Osteoblast (primary cell): ENCODE data around the gene SSBP2. TPM values are rescaled to one million over a fixed set of nuclear protein-coding genes. Genes with fewer than 3 reads are reported as not detected.

Experiments used
- DNase-seq: peaks from one replicate; pipeline ENCODE4 v3.0.0; 2011; ENCODE audit warnings: low spot score, mixed read lengths; ENCODE audit not compliant: insufficient read length; ENCODE audit errors: missing footprints
- H2AFZ ChIP-seq: 2 replicates; pipeline ENCODE4 v1.6.0; 2011; ENCODE audit warnings: mild to moderate bottlenecking, low read length
- H3K27ac ChIP-seq: 2 replicates; pipeline ENCODE4 v1.5.1; 2011; ENCODE audit warnings: mild to moderate bottlenecking, low read depth, low read length, moderate library complexity
- H3K27me3 ChIP-seq: 2 replicates; pipeline ENCODE4 v1.6.0; 2012; ENCODE audit warnings: mild to moderate bottlenecking, control low read depth, inconsistent platforms, low read length, moderate library complexity; ENCODE audit not compliant: insufficient read depth
- H3K36me3 ChIP-seq: 2 replicates; pipeline ENCODE4 v1.5.1; 2011; ENCODE audit warnings: mild to moderate bottlenecking, low read length, control low read depth, moderate library complexity; ENCODE audit not compliant: insufficient read depth
- H3K4me1 ChIP-seq: 2 replicates; pipeline ENCODE4 v1.5.1; 2011; ENCODE audit warnings: mild to moderate bottlenecking, low read length, control low read depth, moderate library complexity; ENCODE audit not compliant: insufficient read depth
- H3K4me2 ChIP-seq: 2 replicates; pipeline ENCODE4 v1.6.0; 2011; ENCODE audit warnings: mild to moderate bottlenecking, low read length; ENCODE audit not compliant: insufficient read depth
- H3K4me3 ChIP-seq: fragments of 200-600 bp; sonication (generic); 3 replicates; pipeline ENCODE4 v1.5.1; 2012; ENCODE audit warnings: mild to moderate bottlenecking, low read length, inconsistent platforms; ENCODE audit not compliant: insufficient read depth
- H3K79me2 ChIP-seq: 2 replicates; pipeline ENCODE4 v1.6.0; 2012; ENCODE audit warnings: mild to moderate bottlenecking, low read length, control low read depth, inconsistent platforms; ENCODE audit not compliant: insufficient read depth
- H3K9me3 ChIP-seq: 2 replicates; pipeline ENCODE4 v1.5.1; 2011; ENCODE audit warnings: low read depth, low read length, control low read depth
- H4K20me1 ChIP-seq: 2 replicates; pipeline ENCODE4 v1.6.0; 2012; ENCODE audit warnings: mild to moderate bottlenecking, low read length, control low read depth; ENCODE audit not compliant: insufficient read depth
- CTCF ChIP-seq: IDR thresholded peaks from 2 replicates; pipeline ENCODE4 v1.5.1; 2011; ENCODE audit warnings: mild to moderate bottlenecking, low read depth, low read length, moderate library complexity; ENCODE audit errors: extremely low read depth
- total RNA-seq: library from RNA; depleted of rRNA; stranded (reverse); fragments of >200 nt; gene quantifications from 2 replicates; pipeline ENCODE4 v1.2.3, GENCODE V29; 2012

The SSBP2 gene
- total RNA-seq, 1 donor, result 18.1 TPM

- Histone ChIP-seq H4K20me1 (no peaks in the 10 kb centered on the region), H3K4me2 (peak overlapping the region; percentile 82), H3K27me3 (no peaks in the 10 kb centered on the region), H2AFZ (peak overlapping the region; percentile 96), H3K27ac (no peak overlapping the region), H3K4me3 (no peak overlapping the region), H3K36me3 (no peaks in the 10 kb centered on the region), H3K79me2 (no peaks in the 10 kb centered on the region), H3K9me3 (no peaks in the 10 kb centered on the region), H3K4me1 (peaks cover 28% of the 10 kb centered on the region)
- no peak for DNase-seq
- TF ChIP-seq CTCF, result no peak
Measured at GRCh38 chr5:81779916-81780266, 29.0 kb upstream of the SSBP2 start.

GRCh38 chr5:81779125-81779915, 28.4 kb upstream of the SSBP2 start:
- peak overlapping the region; percentile 49 for H3K4me3 ChIP-seq
- H3K27ac ChIP-seq, result peak overlapping the region; percentile 68
- DNase-seq, result no peak
- no peaks in the 10 kb centered on the region for H4K20me1 ChIP-seq
- H3K27me3 ChIP-seq, result no peaks in the 10 kb centered on the region
- no peak for TF ChIP-seq CTCF
- H3K79me2 ChIP-seq, result no peaks in the 10 kb centered on the region
- peak overlapping the region; percentile 96 for H2AFZ ChIP-seq
- H3K9me3 ChIP-seq, result no peaks in the 10 kb centered on the region
- peak overlapping the region; percentile 82 for H3K4me2 ChIP-seq
- H3K36me3 ChIP-seq, result no peaks in the 10 kb centered on the region
- H3K4me1 ChIP-seq, result peaks cover 30% of the 10 kb centered on the region

GRCh38 chr5:81778642-81779041, 27.7 kb upstream of the SSBP2 start:
- no peaks in the 10 kb centered on the region for H3K9me3 ChIP-seq
- peak overlapping the region; percentile 82 for H3K4me2 ChIP-seq
- H3K4me1 ChIP-seq, result peaks cover 34% of the 10 kb centered on the region
- H4K20me1 ChIP-seq, result no peaks in the 10 kb centered on the region
- peak overlapping the region; percentile 96 for H2AFZ ChIP-seq
- no peaks in the 10 kb centered on the region for H3K79me2 ChIP-seq
- H3K4me3 ChIP-seq, result peak overlapping the region; percentile 49
- H3K36me3 ChIP-seq, result no peaks in the 10 kb centered on the region
- peak overlapping the region; percentile 68 for H3K27ac ChIP-seq
- DNase-seq, result no peak
- no peaks in the 10 kb centered on the region for H3K27me3 ChIP-seq
- no peak for TF ChIP-seq CTCF

- Histone ChIP-seq H3K4me2 (no peak overlapping the region), H3K36me3 (no peaks in the 10 kb centered on the region), H3K4me3 (no peak overlapping the region), H3K79me2 (no peaks in the 10 kb centered on the region), H3K27me3 (no peaks in the 10 kb centered on the region), H2AFZ (no peak overlapping the region), H3K27ac (no peak overlapping the region), H4K20me1 (no peaks in the 10 kb centered on the region), H3K4me1 (peaks cover 29% of the 10 kb centered on the region), H3K9me3 (no peaks in the 10 kb centered on the region)
- TF ChIP-seq CTCF, result no peak
- DNase-seq, result no peak
Measured at GRCh38 chr5:81776258-81776657, 25.4 kb upstream of the SSBP2 start.
